BLaER1 treated with 17β-estradiol and CSF1 and Interleukin-3, amounts not matched to agents 10 nM and 100 nM (cell line): ENCODE results near the gene INPP4A.
A peak's percentile ranks its signal among the peaks of the same experiment; 100 is the strongest.
"Not testable (repeated sequence)": the region's sequence is repeated elsewhere in the genome, so short reads cannot be mapped to it uniquely, and the experiment has no call there.

Experiments used
- H3K27ac ChIP-seq, 11 experiments: shearing (Covaris generic); formaldehyde crosslinking; 2 replicates each; pipeline ENCODE4 v1.8.1; 2022
- H3K27me3 ChIP-seq, 11 experiments: shearing (Covaris generic); formaldehyde crosslinking; 2 replicates each; pipeline ENCODE4 v1.8.1; 2022
- H3K36me3 ChIP-seq, 11 experiments: shearing (Covaris generic); formaldehyde crosslinking; 2 replicates each; pipeline ENCODE4 v1.8.1; 2022
- H3K4me1 ChIP-seq, 10 experiments: shearing (Covaris generic); formaldehyde crosslinking; 2 replicates each; pipeline ENCODE4 v1.8.1; 2022
- H3K4me2 ChIP-seq, 11 experiments: shearing (Covaris generic); formaldehyde crosslinking; 2 replicates each; pipeline ENCODE4 v1.8.1; 2022
- H3K4me3 ChIP-seq, 10 experiments: shearing (Covaris generic); formaldehyde crosslinking; 2 replicates each; pipeline ENCODE4 v1.8.1; 2022
- H3K9ac ChIP-seq, 11 experiments: shearing (Covaris generic); formaldehyde crosslinking; 2 replicates each; pipeline ENCODE4 v1.8.1; 2022
- H3K9me3 ChIP-seq, 11 experiments: shearing (Covaris generic); formaldehyde crosslinking; replicated peaks in 1 of 11; 2 replicates each; pipeline ENCODE4 v1.8.1; 2022
- H4K20me1 ChIP-seq, 11 experiments: shearing (Covaris generic); formaldehyde crosslinking; 2 replicates each; pipeline ENCODE4 v1.8.1; 2022
- Cebpa-rat ChIP-seq, 11 experiments: shearing (Covaris generic); IDR thresholded peaks; 2 replicates each; pipeline ENCODE4 v1.8.1; 2022

Gene INPP4A

GRCh38 chr2:98416383-98417159, 28.1 kb upstream of the INPP4A start:
- H3K27me3 ChIP-seq, result no peaks in the 10 kb centered on the region
- no peak overlapping the region for H3K4me2 ChIP-seq
- H3K9ac ChIP-seq, result no peak overlapping the region
- H3K27ac ChIP-seq, result no peak overlapping the region
- no peaks in the 10 kb centered on the region for H3K36me3 ChIP-seq
- peaks cover 13 to 22% (median 19%) of the 10 kb centered on the region in 11 experiments for H3K9me3 ChIP-seq
- H4K20me1 ChIP-seq, result no peaks in the 10 kb centered on the region
- no peak for TF ChIP-seq Cebpa-rat (IDR thresholded peaks at IDR 0.05)
- H3K4me3 ChIP-seq, result no peak overlapping the region
- peaks cover 0 to 11% (median 0%) of the 10 kb centered on the region in 10 experiments; a peak in 6 of 20 replicates for H3K4me1 ChIP-seq

- H3K9me3 ChIP-seq, result peaks cover 17 to 31% (median 24%) of the 10 kb centered on the region in 11 experiments
- H3K4me3 ChIP-seq, result no peak overlapping the region
- TF ChIP-seq Cebpa-rat (IDR thresholded peaks at IDR 0.05), result no peak
- H3K9ac ChIP-seq, result no peak overlapping the region
- H3K27ac ChIP-seq, result no peak overlapping the region
- H3K4me1 ChIP-seq, result peaks cover 0 to 11% (median 0%) of the 10 kb centered on the region in 10 experiments; a peak in 6 of 20 replicates
- no peaks in the 10 kb centered on the region for H3K36me3 ChIP-seq
- no peaks in the 10 kb centered on the region for H4K20me1 ChIP-seq
- no peaks in the 10 kb centered on the region for H3K27me3 ChIP-seq
- peak overlapping the region in 2 of 11 experiments; percentile 47 to 53; a peak in 1 of 22 replicates for H3K4me2 ChIP-seq
Observed at GRCh38 chr2:98419544-98419943, 25.1 kb upstream of the INPP4A start.

GRCh38 chr2:98419977-98420725, 24.5 kb upstream of the INPP4A start:
- TF ChIP-seq Cebpa-rat (IDR thresholded peaks at IDR 0.05), result no peak
- H3K4me3 ChIP-seq, result no peak overlapping the region
- peak overlapping the region in 3 of 11 experiments; percentile 26 to 53 (median 47); a peak in 4 of 22 replicates for H3K4me2 ChIP-seq
- H3K9me3 ChIP-seq, result peaks cover 11 to 25% (median 18%) of the 10 kb centered on the region in 11 experiments
- no peaks in the 10 kb centered on the region for H4K20me1 ChIP-seq
- no peaks in the 10 kb centered on the region for H3K36me3 ChIP-seq
- peaks cover 0 to 11% (median 0%) of the 10 kb centered on the region in 10 experiments; a peak in 6 of 20 replicates for H3K4me1 ChIP-seq
- H3K9ac ChIP-seq, result no peak overlapping the region
- H3K27ac ChIP-seq, result no peak overlapping the region
- H3K27me3 ChIP-seq, result no peaks in the 10 kb centered on the region

GRCh38 chr2:98422449-98422848, 22.2 kb upstream of the INPP4A start:
- no peak overlapping the region for H3K9ac ChIP-seq
- no peaks in the 10 kb centered on the region for H4K20me1 ChIP-seq
- H3K9me3 ChIP-seq, result peaks cover 6 to 21% (median 14%) of the 10 kb centered on the region in 11 experiments; a peak in 20 of 22 replicates
- H3K27ac ChIP-seq, result no peak overlapping the region
- no peak overlapping the region for H3K4me3 ChIP-seq
- no peak for TF ChIP-seq Cebpa-rat (IDR thresholded peaks at IDR 0.05)
- H3K36me3 ChIP-seq, result no peaks in the 10 kb centered on the region
- no peaks in the 10 kb centered on the region for H3K27me3 ChIP-seq
- no peak overlapping the region for H3K4me2 ChIP-seq
- H3K4me1 ChIP-seq, result peaks cover 0 to 11% (median 0%) of the 10 kb centered on the region in 10 experiments; a peak in 6 of 20 replicates

GRCh38 chr2:98426771-98427170, 17.9 kb upstream of the INPP4A start:
- H3K36me3 ChIP-seq, result no peaks in the 10 kb centered on the region

GRCh38 chr2:98432145-98432544, 12.5 kb upstream of the INPP4A start:
- no peaks in the 10 kb centered on the region for H3K36me3 ChIP-seq
- peaks cover 0 to 5% (median 0%) of the 10 kb centered on the region in 10 experiments; a peak in 1 of 20 replicates for H3K4me1 ChIP-seq
- H3K4me2 ChIP-seq, result no peak overlapping the region
- no peaks in the 10 kb centered on the region for H4K20me1 ChIP-seq
- H3K4me3 ChIP-seq, result no peak overlapping the region
- H3K9me3 ChIP-seq, result peaks cover 48 to 64% (median 59%) of the 10 kb centered on the region in 11 experiments
- H3K9ac ChIP-seq, result no peak overlapping the region
- H3K27ac ChIP-seq, result no peak overlapping the region
- H3K27me3 ChIP-seq, result no peaks in the 10 kb centered on the region
- no peak for TF ChIP-seq Cebpa-rat (IDR thresholded peaks at IDR 0.05)

More at GRCh38 chr2:98426771-98427170, 17.9 kb upstream of the INPP4A start:
- Histone ChIP-seq H3K4me3 (no peak overlapping the region), H3K4me2 (no peak overlapping the region), H3K9ac (no peak overlapping the region), H3K27me3 (no peaks in the 10 kb centered on the region), H3K27ac (no peak overlapping the region), H3K4me1 (no peaks in the 10 kb centered on the region), H3K9me3 (peaks cover 12 to 26% (median 21%) of the 10 kb centered on the region in 11 experiments; a peak in 21 of 22 replicates), H4K20me1 (no peaks in the 10 kb centered on the region)
- no peak for TF ChIP-seq Cebpa-rat (IDR thresholded peaks at IDR 0.05)

GRCh38 chr2:98433363-98433964, 11.2 kb upstream of the INPP4A start:
- Histone ChIP-seq H3K9me3 (peaks cover 52 to 71% (median 63%) of the 10 kb centered on the region in 11 experiments), H4K20me1 (no peaks in the 10 kb centered on the region), H3K36me3 (no peaks in the 10 kb centered on the region), H3K27ac (no peak overlapping the region), H3K27me3 (no peaks in the 10 kb centered on the region), H3K9ac (no peak overlapping the region), H3K4me1 (peaks cover 0 to 5% (median 0%) of the 10 kb centered on the region in 10 experiments; a peak in 1 of 20 replicates), H3K4me3 (no peak overlapping the region), H3K4me2 (peak overlapping the region in 1 of 11 experiments; percentile 8; a peak in 1 of 22 replicates)
- TF ChIP-seq Cebpa-rat (IDR thresholded peaks at IDR 0.05), result no peak

GRCh38 chr2:98434492-98434891, 10.2 kb upstream of the INPP4A start:
- H3K9ac ChIP-seq, result no peak overlapping the region
- H3K27me3 ChIP-seq, result no peaks in the 10 kb centered on the region
- no peaks in the 10 kb centered on the region for H4K20me1 ChIP-seq
- H3K4me1 ChIP-seq, result peaks cover 0 to 5% (median 0%) of the 10 kb centered on the region in 10 experiments; a peak in 1 of 20 replicates
- no peak for TF ChIP-seq Cebpa-rat (IDR thresholded peaks at IDR 0.05)
- H3K36me3 ChIP-seq, result no peaks in the 10 kb centered on the region
- H3K4me2 ChIP-seq, result no peak overlapping the region
- H3K27ac ChIP-seq, result no peak overlapping the region
- H3K4me3 ChIP-seq, result no peak overlapping the region
- peaks cover 62 to 81% (median 73%) of the 10 kb centered on the region in 11 experiments for H3K9me3 ChIP-seq

- not testable (repeated sequence) for H3K27me3 ChIP-seq, H3K9ac ChIP-seq, H3K4me3 ChIP-seq, H4K20me1 ChIP-seq, H3K4me2 ChIP-seq, H3K27ac ChIP-seq, H3K4me1 ChIP-seq, H3K36me3 ChIP-seq
- H3K9me3 ChIP-seq, result peaks cover 69 to 88% (median 78%) of the 10 kb centered on the region in 11 experiments
Observed at GRCh38 chr2:98435670-98436069, 9.0 kb upstream of the INPP4A start.
